ENCODE measurements around the gene EPS15. TPM values are rescaled to one million over a fixed set of nuclear protein-coding genes. Genes with fewer than 3 reads are reported as not detected.

EPS15 gene
- polyA plus RNA-seq, 1 donor (not counting 4 experiments of a cell fraction or from before 2014, with no cell fraction given): 33.2 TPM

DNA sequence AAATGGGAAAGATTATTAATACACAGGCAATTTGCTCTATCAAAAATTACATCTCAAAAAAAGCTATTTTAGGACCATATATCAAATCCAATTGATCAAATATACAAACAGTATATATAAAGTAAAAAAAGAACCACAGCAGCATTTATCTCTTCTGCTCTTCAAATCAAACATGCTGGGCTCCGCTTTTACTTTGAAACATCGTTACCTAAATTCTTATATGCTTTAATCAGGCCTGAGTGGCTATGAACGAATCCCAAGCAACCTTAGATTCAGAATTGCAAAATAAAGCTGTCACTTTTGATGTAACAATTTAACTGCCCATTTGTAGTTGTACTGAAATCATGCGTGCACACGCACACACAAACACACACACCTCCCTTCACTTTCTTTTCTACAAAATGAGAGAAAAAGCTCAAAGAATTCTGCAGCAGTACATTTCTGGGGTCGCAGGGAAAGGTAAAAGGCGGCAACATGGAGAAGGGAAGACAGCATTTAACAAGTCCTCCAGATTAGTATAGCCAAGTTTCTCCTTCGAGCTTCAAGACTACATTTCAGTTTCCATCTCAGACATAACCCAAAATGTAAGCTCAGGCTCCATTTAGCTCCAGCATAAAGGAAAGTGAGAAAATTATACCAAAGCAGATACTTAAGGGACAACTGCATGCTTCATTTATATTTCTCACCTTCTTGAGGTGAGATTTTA, 96.5 kb downstream of the EPS15 start:
- no peaks in the 10 kb centered on the region for H3K9me3 ChIP-seq (ENCODE audit: control insufficient read depth, low read depth, low read length)
- peaks cover 0 to 8% of the 10 kb centered on the region in 2 experiments for H3K36me3 ChIP-seq (ENCODE audit: control insufficient read depth in 2 of 2, extremely low read depth in 1 of 2, insufficient read depth in 2 of 2, low read length in 2 of 2)
- H3K27ac ChIP-seq (ENCODE audit: control insufficient read depth, insufficient read depth, low read length): no peak overlapping the region
- dilution Hi-C loops (cut with MboI; ENCODE audit: extremely low pct_ligation_motif_present, low sequenced_read_pairs): no loop called here
- H3K79me2 ChIP-seq (ENCODE audit: control insufficient read depth, insufficient read depth, low read length): no peaks in the 10 kb centered on the region
- FAIRE-seq: no peak
- peaks cover 2% of the 10 kb centered on the region for H3K4me1 ChIP-seq (ENCODE audit: control insufficient read depth, extremely low read depth, insufficient read depth, low read length)
- H3K9me1 ChIP-seq (ENCODE audit: control insufficient read depth, extremely low read depth, insufficient read depth, low read length): no peaks in the 10 kb centered on the region
- H4K20me1 ChIP-seq (ENCODE audit: control insufficient read depth, extremely low read depth, insufficient read depth, low read length): no peaks in the 10 kb centered on the region
- H3K4me3 ChIP-seq (ENCODE audit: control insufficient read depth in 2 of 3, extremely low read depth in 1 of 3, insufficient read depth in 2 of 3, low read depth in 1 of 3, low read length in 3 of 3): no peak overlapping the region
- H3K9ac ChIP-seq (ENCODE audit: control insufficient read depth, extremely low read depth, insufficient read depth, low read length): no peak overlapping the region
- H3K27me3 ChIP-seq (ENCODE audit: control insufficient read depth, extremely low read depth, insufficient read depth, low read length): no peaks in the 10 kb centered on the region
- H3K4me2 ChIP-seq (ENCODE audit: control insufficient read depth, extremely low read depth, insufficient read depth, low read depth, low read length): no peak overlapping the region
- no peak overlapping the region for H2AFZ ChIP-seq (ENCODE audit: control insufficient read depth, low read length)
- no peak for DNase-seq (ENCODE audit: low read depth, low spot score)
- TF ChIP-seq, protein P1, sequence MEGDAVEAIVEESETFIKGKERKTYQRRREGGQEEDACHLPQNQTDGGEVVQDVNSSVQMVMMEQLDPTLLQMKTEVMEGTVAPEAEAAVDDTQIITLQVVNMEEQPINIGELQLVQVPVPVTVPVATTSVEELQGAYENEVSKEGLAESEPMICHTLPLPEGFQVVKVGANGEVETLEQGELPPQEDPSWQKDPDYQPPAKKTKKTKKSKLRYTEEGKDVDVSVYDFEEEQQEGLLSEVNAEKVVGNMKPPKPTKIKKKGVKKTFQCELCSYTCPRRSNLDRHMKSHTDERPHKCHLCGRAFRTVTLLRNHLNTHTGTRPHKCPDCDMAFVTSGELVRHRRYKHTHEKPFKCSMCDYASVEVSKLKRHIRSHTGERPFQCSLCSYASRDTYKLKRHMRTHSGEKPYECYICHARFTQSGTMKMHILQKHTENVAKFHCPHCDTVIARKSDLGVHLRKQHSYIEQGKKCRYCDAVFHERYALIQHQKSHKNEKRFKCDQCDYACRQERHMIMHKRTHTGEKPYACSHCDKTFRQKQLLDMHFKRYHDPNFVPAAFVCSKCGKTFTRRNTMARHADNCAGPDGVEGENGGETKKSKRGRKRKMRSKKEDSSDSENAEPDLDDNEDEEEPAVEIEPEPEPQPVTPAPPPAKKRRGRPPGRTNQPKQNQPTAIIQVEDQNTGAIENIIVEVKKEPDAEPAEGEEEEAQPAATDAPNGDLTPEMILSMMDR (optimal IDR thresholded peaks at IDR 0.05 in 1 of 3, IDR thresholded peaks at IDR 0.05 in 1 of 3, conservative IDR thresholded peaks at IDR 0.05 in 1 of 3; ENCODE audit: extremely low read depth in 1 of 3, insufficient read depth in 2 of 3, low read length in 3 of 3): no peak
- no peak for TF ChIP-seq EZH2 (IDR thresholded peaks at IDR 0.05; ENCODE audit: low read length)

DNA sequence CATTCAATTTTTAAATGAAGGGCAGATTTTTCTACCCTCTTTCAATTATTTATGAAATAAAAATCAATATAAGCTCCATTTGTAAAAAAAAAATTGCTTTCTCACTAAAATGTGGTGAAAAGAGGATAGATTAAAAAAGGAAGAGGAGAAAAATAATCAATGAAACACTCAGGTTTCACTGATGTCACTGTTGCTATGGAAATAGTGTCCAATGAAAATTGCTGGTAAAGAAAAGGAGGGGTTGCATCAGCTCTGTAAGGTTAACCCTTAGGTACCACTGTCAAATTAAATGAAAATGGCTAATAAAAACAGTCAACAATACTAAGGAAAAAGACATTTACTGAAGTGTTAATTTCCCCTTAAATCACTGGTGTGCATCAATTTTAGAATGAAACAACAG, 97.1 kb downstream of the EPS15 start:
- no peaks in the 10 kb centered on the region for H3K27me3 ChIP-seq (ENCODE audit: control insufficient read depth, extremely low read depth, insufficient read depth, low read length)
- dilution Hi-C loops (cut with MboI; ENCODE audit: extremely low pct_ligation_motif_present, low sequenced_read_pairs): no loop called here
- DNase-seq (ENCODE audit: low read depth, low spot score) (no peak), FAIRE-seq (no peak)
- no peak overlapping the region for H3K4me3 ChIP-seq (ENCODE audit: control insufficient read depth in 2 of 3, extremely low read depth in 1 of 3, insufficient read depth in 2 of 3, low read depth in 1 of 3, low read length in 3 of 3)
- peaks cover 0 to 8% of the 10 kb centered on the region in 2 experiments for H3K36me3 ChIP-seq (ENCODE audit: control insufficient read depth in 2 of 2, extremely low read depth in 1 of 2, insufficient read depth in 2 of 2, low read length in 2 of 2)
- no peaks in the 10 kb centered on the region for H3K9me3 ChIP-seq (ENCODE audit: control insufficient read depth, low read depth, low read length)
- H3K4me2 ChIP-seq (ENCODE audit: control insufficient read depth, extremely low read depth, insufficient read depth, low read depth, low read length): no peak overlapping the region
- TF ChIP-seq EZH2 (IDR thresholded peaks at IDR 0.05; ENCODE audit: low read length): no peak
- TF ChIP-seq, protein P1 (optimal IDR thresholded peaks at IDR 0.05 in 1 of 3, IDR thresholded peaks at IDR 0.05 in 1 of 3, conservative IDR thresholded peaks at IDR 0.05 in 1 of 3; ENCODE audit: extremely low read depth in 1 of 3, insufficient read depth in 2 of 3, low read length in 3 of 3): no peak
- peaks cover 2% of the 10 kb centered on the region for H3K4me1 ChIP-seq (ENCODE audit: control insufficient read depth, extremely low read depth, insufficient read depth, low read length)
- H2AFZ ChIP-seq (ENCODE audit: control insufficient read depth, low read length): no peak overlapping the region
- H3K79me2 ChIP-seq (ENCODE audit: control insufficient read depth, insufficient read depth, low read length): no peaks in the 10 kb centered on the region
- H3K9me1 ChIP-seq (ENCODE audit: control insufficient read depth, extremely low read depth, insufficient read depth, low read length): no peaks in the 10 kb centered on the region
- no peak overlapping the region for H3K9ac ChIP-seq (ENCODE audit: control insufficient read depth, extremely low read depth, insufficient read depth, low read length)
- no peak overlapping the region for H3K27ac ChIP-seq (ENCODE audit: control insufficient read depth, insufficient read depth, low read length)
- no peaks in the 10 kb centered on the region for H4K20me1 ChIP-seq (ENCODE audit: control insufficient read depth, extremely low read depth, insufficient read depth, low read length)

All from keratinocyte (primary cell).